Neural cell (in vitro differentiated cells): Measurements from ENCODE around the gene EYS. TPM values are rescaled to one million over a fixed set of nuclear protein-coding genes. Genes with fewer than 3 reads are reported as not detected.

Experiments
- H2AFZ ChIP-seq: fragments of 200-600, 300-800 bp; sonication (generic), shearing (Covaris generic); 2 replicates; pipeline ENCODE4 v1.6.0; 2014; ENCODE audit warnings: low read depth, mild to moderate bottlenecking, antibody characterized with exemption, low read length, moderate library complexity
- H3F3A ChIP-seq: fragments of 200-600 bp; shearing (Covaris generic); 2 replicates; pipeline ENCODE4 v1.6.1; 2016; ENCODE audit warnings: mild to moderate bottlenecking, moderate library complexity, mixed read lengths, antibody characterized with exemption, low read length; ENCODE audit not compliant: insufficient read depth, poor library complexity, severe bottlenecking
- H3K27ac ChIP-seq: fragments of 200-600, 300-800 bp; sonication (generic), shearing (Covaris generic); 2 replicates; pipeline ENCODE4 v1.5.1; 2014; ENCODE audit warnings: mild to moderate bottlenecking, low read length, moderate library complexity
- H3K27me3 ChIP-seq: fragments of 300-800, 200-600 bp; sonication (generic), shearing (Covaris generic); 2 replicates; pipeline ENCODE4 v1.6.0; 2014; ENCODE audit warnings: mild to moderate bottlenecking, low read depth, low read length, moderate library complexity; ENCODE audit not compliant: insufficient read depth
- H3K36me3 ChIP-seq: fragments of 300-800, 200-600 bp; sonication (generic), shearing (Covaris generic); 2 replicates; pipeline ENCODE4 v1.5.1; 2014; ENCODE audit warnings: mild to moderate bottlenecking, antibody characterized with exemption, low read length, moderate library complexity; ENCODE audit not compliant: insufficient read depth
- H3K4me2 ChIP-seq: fragments of 300-800, 200-600 bp; sonication (generic), shearing (Covaris generic); 2 replicates; pipeline ENCODE4 v1.6.0; 2014; ENCODE audit warnings: mild to moderate bottlenecking, low read length
- H3K4me3 ChIP-seq: fragments of 300-800, 200-600 bp; sonication (generic), shearing (Covaris generic); 2 replicates; pipeline ENCODE4 v1.5.1; 2014; ENCODE audit warnings: mild to moderate bottlenecking, low read length, moderate library complexity
- H3K79me2 ChIP-seq: fragments of 200-600 bp; shearing (Covaris generic); replicated peaks from 2 replicates; pipeline ENCODE4 v1.6.0; 2014; ENCODE audit warnings: mild to moderate bottlenecking, low read length, moderate library complexity; ENCODE audit not compliant: insufficient read depth
- H3K9ac ChIP-seq: fragments of 300-800, 200-600 bp; sonication (generic), shearing (Covaris generic); 2 replicates; pipeline ENCODE4 v1.6.1; 2016; ENCODE audit warnings: mild to moderate bottlenecking, low read length, mixed read lengths
- H3K9me2 ChIP-seq: fragments of 200-600 bp; shearing (Covaris generic); 2 replicates; pipeline ENCODE4 v1.6.1; 2016; ENCODE audit warnings: mild to moderate bottlenecking, low read length, mixed read lengths; ENCODE audit not compliant: insufficient read depth
- H3K9me3 ChIP-seq: fragments of 200-600, 300-800 bp; sonication (generic), shearing (Covaris generic); 2 replicates; pipeline ENCODE4 v1.6.1; 2016; ENCODE audit warnings: mild to moderate bottlenecking, mixed run types, low read length, moderate library complexity, mixed read lengths
- H4K20me1 ChIP-seq: fragments of 200-600 bp; shearing (Covaris generic); 2 replicates; pipeline ENCODE4 v1.6.1; 2016; ENCODE audit warnings: mild to moderate bottlenecking, mixed run types; ENCODE audit not compliant: insufficient read depth
- EP300 ChIP-seq: fragments of 450-650 bp; conservative IDR thresholded peaks from 2 replicates; pipeline ENCODE4 v1.6.1; 2014; ENCODE audit warnings: antibody characterized with exemption, mild to moderate bottlenecking, moderate library complexity; ENCODE audit not compliant: poor library complexity, severe bottlenecking
- EZH2 ChIP-seq: fragments of 200-600, 300-800 bp; shearing (Covaris generic), sonication (generic); IDR thresholded peaks from 2 replicates; pipeline ENCODE4 v1.6.1; 2014; ENCODE audit warnings: antibody characterized with exemption, low read length, borderline replicate concordance, mild to moderate bottlenecking; ENCODE audit not compliant: insufficient read depth, poor library complexity, severe bottlenecking
- MXI1 ChIP-seq: fragments of 450-650 bp; conservative IDR thresholded peaks from 2 replicates; pipeline ENCODE4 v1.6.1; 2014; ENCODE audit warnings: antibody characterized with exemption, mild to moderate bottlenecking; ENCODE audit not compliant: poor library complexity, severe bottlenecking
- POLR2AphosphoS5 ChIP-seq: IDR thresholded peaks from 2 replicates; pipeline ENCODE4 v1.6.1; 2012
- RAD21 ChIP-seq: fragments of 450-650 bp; conservative IDR thresholded peaks from 2 replicates; pipeline ENCODE4 v1.6.1; 2014; ENCODE audit warnings: antibody characterized with exemption, mild to moderate bottlenecking, moderate library complexity
- SMC3 ChIP-seq: fragments of 450-650 bp; conservative IDR thresholded peaks from 2 replicates; pipeline ENCODE4 v1.6.1; 2014; ENCODE audit warnings: antibody characterized with exemption, mild to moderate bottlenecking, moderate library complexity; ENCODE audit not compliant: poor library complexity
- TAF1 ChIP-seq: IDR thresholded peaks from 2 replicates; pipeline ENCODE4 v1.6.1; 2012; ENCODE audit warnings: low read depth
- polyA plus RNA-seq: library from polyadenylated mRNA; depleted of rRNA; stranded (reverse); fragments of >200 nt; gene quantifications from 2 replicates; pipeline ENCODE4 v1.2.3, GENCODE V29; 2014
- TF ChIP-seq, protein P1 (sequence below): IDR thresholded peaks from 2 replicates; pipeline ENCODE4 v1.6.1; 2012; ENCODE audit warnings: borderline replicate concordance
- TF ChIP-seq, protein P2 (sequence below): fragments of 450-650 bp; IDR thresholded peaks from 2 replicates; pipeline ENCODE4 v1.5.1; 2014; ENCODE audit warnings: antibody characterized with exemption, mild to moderate bottlenecking, moderate library complexity; ENCODE audit not compliant: poor library complexity, severe bottlenecking

Gene EYS
- polyA plus RNA-seq, 1 donor from 2014 or later, result 0.38 TPM

DNA sequence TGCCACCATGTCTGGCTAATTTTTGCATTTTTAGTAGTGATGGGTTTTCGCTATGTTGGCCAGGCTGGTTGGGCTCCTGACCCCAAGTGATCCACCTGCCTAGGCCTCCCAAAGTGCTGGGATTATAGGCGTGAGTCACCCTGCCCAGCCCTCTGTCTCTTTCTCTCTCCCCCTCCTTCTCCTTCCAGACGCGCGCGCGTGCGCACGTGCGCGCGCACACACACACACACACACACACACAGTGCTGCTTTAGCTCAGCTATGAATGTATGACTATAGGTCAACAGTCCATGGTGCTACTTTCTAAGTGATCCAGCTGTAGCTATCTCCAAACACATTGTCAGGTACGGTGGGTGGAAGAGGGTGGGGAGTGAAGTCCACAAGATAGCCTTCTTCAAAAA, 1621.9 kb downstream of the EYS start:
- no peaks in the 10 kb centered on the region for H3K9me3 ChIP-seq
- no peak overlapping the region for H2AFZ ChIP-seq
- H3K4me3 ChIP-seq, result no peak overlapping the region
- no peak overlapping the region for H3K27ac ChIP-seq
- no peak overlapping the region for H3K4me2 ChIP-seq
- H4K20me1 ChIP-seq, result no peaks in the 10 kb centered on the region
- H3K79me2 ChIP-seq, result no peaks in the 10 kb centered on the region
- no peak for TF ChIP-seq SMC3
- no peak for TF ChIP-seq EZH2
- TF ChIP-seq, protein P1, sequence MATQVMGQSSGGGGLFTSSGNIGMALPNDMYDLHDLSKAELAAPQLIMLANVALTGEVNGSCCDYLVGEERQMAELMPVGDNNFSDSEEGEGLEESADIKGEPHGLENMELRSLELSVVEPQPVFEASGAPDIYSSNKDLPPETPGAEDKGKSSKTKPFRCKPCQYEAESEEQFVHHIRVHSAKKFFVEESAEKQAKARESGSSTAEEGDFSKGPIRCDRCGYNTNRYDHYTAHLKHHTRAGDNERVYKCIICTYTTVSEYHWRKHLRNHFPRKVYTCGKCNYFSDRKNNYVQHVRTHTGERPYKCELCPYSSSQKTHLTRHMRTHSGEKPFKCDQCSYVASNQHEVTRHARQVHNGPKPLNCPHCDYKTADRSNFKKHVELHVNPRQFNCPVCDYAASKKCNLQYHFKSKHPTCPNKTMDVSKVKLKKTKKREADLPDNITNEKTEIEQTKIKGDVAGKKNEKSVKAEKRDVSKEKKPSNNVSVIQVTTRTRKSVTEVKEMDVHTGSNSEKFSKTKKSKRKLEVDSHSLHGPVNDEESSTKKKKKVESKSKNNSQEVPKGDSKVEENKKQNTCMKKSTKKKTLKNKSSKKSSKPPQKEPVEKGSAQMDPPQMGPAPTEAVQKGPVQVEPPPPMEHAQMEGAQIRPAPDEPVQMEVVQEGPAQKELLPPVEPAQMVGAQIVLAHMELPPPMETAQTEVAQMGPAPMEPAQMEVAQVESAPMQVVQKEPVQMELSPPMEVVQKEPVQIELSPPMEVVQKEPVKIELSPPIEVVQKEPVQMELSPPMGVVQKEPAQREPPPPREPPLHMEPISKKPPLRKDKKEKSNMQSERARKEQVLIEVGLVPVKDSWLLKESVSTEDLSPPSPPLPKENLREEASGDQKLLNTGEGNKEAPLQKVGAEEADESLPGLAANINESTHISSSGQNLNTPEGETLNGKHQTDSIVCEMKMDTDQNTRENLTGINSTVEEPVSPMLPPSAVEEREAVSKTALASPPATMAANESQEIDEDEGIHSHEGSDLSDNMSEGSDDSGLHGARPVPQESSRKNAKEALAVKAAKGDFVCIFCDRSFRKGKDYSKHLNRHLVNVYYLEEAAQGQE, result no peak
- TF ChIP-seq TAF1, result no peak
- TF ChIP-seq RAD21, result no peak
- TF ChIP-seq MXI1, result no peak
- TF ChIP-seq EP300, result no peak
- TF ChIP-seq, protein P2, sequence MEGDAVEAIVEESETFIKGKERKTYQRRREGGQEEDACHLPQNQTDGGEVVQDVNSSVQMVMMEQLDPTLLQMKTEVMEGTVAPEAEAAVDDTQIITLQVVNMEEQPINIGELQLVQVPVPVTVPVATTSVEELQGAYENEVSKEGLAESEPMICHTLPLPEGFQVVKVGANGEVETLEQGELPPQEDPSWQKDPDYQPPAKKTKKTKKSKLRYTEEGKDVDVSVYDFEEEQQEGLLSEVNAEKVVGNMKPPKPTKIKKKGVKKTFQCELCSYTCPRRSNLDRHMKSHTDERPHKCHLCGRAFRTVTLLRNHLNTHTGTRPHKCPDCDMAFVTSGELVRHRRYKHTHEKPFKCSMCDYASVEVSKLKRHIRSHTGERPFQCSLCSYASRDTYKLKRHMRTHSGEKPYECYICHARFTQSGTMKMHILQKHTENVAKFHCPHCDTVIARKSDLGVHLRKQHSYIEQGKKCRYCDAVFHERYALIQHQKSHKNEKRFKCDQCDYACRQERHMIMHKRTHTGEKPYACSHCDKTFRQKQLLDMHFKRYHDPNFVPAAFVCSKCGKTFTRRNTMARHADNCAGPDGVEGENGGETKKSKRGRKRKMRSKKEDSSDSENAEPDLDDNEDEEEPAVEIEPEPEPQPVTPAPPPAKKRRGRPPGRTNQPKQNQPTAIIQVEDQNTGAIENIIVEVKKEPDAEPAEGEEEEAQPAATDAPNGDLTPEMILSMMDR, result no peak
- TF ChIP-seq POLR2AphosphoS5, result no peak
- no peaks in the 10 kb centered on the region for H3K9me2 ChIP-seq
- no peaks in the 10 kb centered on the region for H3F3A ChIP-seq
- no peaks in the 10 kb centered on the region for H3K27me3 ChIP-seq
- H3K9ac ChIP-seq, result no peak overlapping the region
- H3K36me3 ChIP-seq, result no peaks in the 10 kb centered on the region

DNA sequence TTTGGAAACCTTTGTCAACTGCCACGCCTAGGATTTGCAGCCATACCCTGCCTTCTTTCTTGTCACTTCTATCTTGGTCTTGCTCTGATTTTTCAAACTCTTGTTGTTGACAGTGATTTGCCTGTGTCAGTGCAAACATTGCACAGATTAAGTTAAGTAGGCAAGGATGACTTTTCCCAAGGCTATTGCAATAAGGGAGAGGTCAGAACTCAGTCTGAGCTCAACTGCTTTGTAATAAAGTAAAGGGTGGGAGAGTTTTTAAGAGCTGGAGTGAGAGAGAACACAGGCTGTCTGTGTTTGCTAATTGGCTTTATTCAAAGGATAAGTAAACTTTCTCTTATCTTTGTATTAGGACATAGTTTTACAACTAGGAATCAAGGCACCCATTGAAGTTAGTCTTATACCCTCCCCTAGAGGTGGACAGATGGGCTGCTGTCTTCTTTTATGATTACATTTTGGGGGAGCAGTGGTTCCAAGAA, 1622.8 kb downstream of the EYS start:
- Histone ChIP-seq H3K27ac (no peak overlapping the region), H3F3A (no peaks in the 10 kb centered on the region), H3K9me2 (no peaks in the 10 kb centered on the region), H3K79me2 (no peaks in the 10 kb centered on the region), H3K27me3 (no peaks in the 10 kb centered on the region), H4K20me1 (no peaks in the 10 kb centered on the region), H2AFZ (no peak overlapping the region), H3K9me3 (no peaks in the 10 kb centered on the region), H3K9ac (no peak overlapping the region), H3K36me3 (no peaks in the 10 kb centered on the region), H3K4me2 (no peak overlapping the region), H3K4me3 (no peak overlapping the region)
- TF ChIP-seq, protein P1, result no peak
- TF ChIP-seq RAD21 (no peak), EP300 (no peak), EZH2 (no peak), POLR2AphosphoS5 (no peak), SMC3 (no peak), TAF1 (no peak), MXI1 (no peak)
- TF ChIP-seq, protein P2, result no peak
